ENCODE data around the gene FBXW11. TPM values are rescaled to one million over a fixed set of nuclear protein-coding genes. Genes with fewer than 3 reads are reported as not detected.

Gene FBXW11
- total RNA-seq, 2 donors from 2014 or later, result 25.9 to 35.5 TPM

- intact Hi-C loops (cut with DNase I), result no loop called here
- Histone ChIP-seq H3K27me3 (no peaks in the 10 kb centered on the region), H3K9ac (ENCODE audit: low read depth in 2 of 2, low read length in 2 of 2) (no peak overlapping the region), H3K4me3 (no peak overlapping the region), H3K27ac (no peak overlapping the region), H3K36me3 (no peaks in the 10 kb centered on the region), H3K4me1 (no peaks in the 10 kb centered on the region), H3K9me3 (no peaks in the 10 kb centered on the region)
- no peak for DNase-seq
- TF ChIP-seq CTCF (IDR thresholded peaks at IDR 0.05), result no peak
Observed at GRCh38 chr5:171986772-171987171, 19.7 kb downstream of the FBXW11 start.

- H3K4me3 ChIP-seq, result no peak overlapping the region
- no peak overlapping the region for H3K27ac ChIP-seq
- H3K36me3 ChIP-seq, result no peaks in the 10 kb centered on the region
- H3K4me1 ChIP-seq, result no peaks in the 10 kb centered on the region
- no peaks in the 10 kb centered on the region for H3K9me3 ChIP-seq
- TF ChIP-seq CTCF (IDR thresholded peaks at IDR 0.05), result no peak
- no peaks in the 10 kb centered on the region for H3K27me3 ChIP-seq
- DNase-seq, result no peak
- H3K9ac ChIP-seq (ENCODE audit: low read depth in 2 of 2, low read length in 2 of 2), result no peak overlapping the region
- intact Hi-C loops (cut with DNase I), result no loop called here
Observed at GRCh38 chr5:171984748-171985419, 21.6 kb downstream of the FBXW11 start.

GRCh38 chr5:171981847-171982246, 24.6 kb downstream of the FBXW11 start:
- no peaks in the 10 kb centered on the region for H3K36me3 ChIP-seq

GRCh38 chr5:171980792-171981191, 25.6 kb downstream of the FBXW11 start:
- no peak for DNase-seq
- no peak overlapping the region for H3K4me3 ChIP-seq
- no peak overlapping the region for H3K27ac ChIP-seq
- no peaks in the 10 kb centered on the region for H3K36me3 ChIP-seq
- no peak for TF ChIP-seq CTCF (IDR thresholded peaks at IDR 0.05)
- H3K4me1 ChIP-seq, result no peaks in the 10 kb centered on the region
- H3K27me3 ChIP-seq, result no peaks in the 10 kb centered on the region
- H3K9me3 ChIP-seq, result no peaks in the 10 kb centered on the region
- intact Hi-C loops (cut with DNase I), result no loop called here
- H3K9ac ChIP-seq (ENCODE audit: low read depth in 2 of 2, low read length in 2 of 2), result no peak overlapping the region

More at GRCh38 chr5:171981847-171982246, 24.6 kb downstream of the FBXW11 start:
- no peaks in the 10 kb centered on the region for H3K4me1 ChIP-seq
- intact Hi-C loops (cut with DNase I), result no loop called here
- H3K27ac ChIP-seq, result no peak overlapping the region
- H3K4me3 ChIP-seq, result no peak overlapping the region
- TF ChIP-seq CTCF (IDR thresholded peaks at IDR 0.05), result no peak
- H3K9ac ChIP-seq (ENCODE audit: low read depth in 2 of 2, low read length in 2 of 2), result no peak overlapping the region
- no peaks in the 10 kb centered on the region for H3K27me3 ChIP-seq
- H3K9me3 ChIP-seq, result no peaks in the 10 kb centered on the region
- no peak for DNase-seq

GRCh38 chr5:171979606-171980005, 26.8 kb downstream of the FBXW11 start:
- no peaks in the 10 kb centered on the region for H3K9me3 ChIP-seq
- no peak for TF ChIP-seq CTCF (IDR thresholded peaks at IDR 0.05)
- no peak overlapping the region for H3K4me3 ChIP-seq
- H3K4me1 ChIP-seq, result no peaks in the 10 kb centered on the region
- H3K27me3 ChIP-seq, result no peaks in the 10 kb centered on the region
- intact Hi-C loops (cut with DNase I), result no loop called here
- no peaks in the 10 kb centered on the region for H3K36me3 ChIP-seq
- H3K27ac ChIP-seq, result no peak overlapping the region
- no peak overlapping the region for H3K9ac ChIP-seq (ENCODE audit: low read depth in 2 of 2, low read length in 2 of 2)
- no peak for DNase-seq

All from colonic mucosa (tissue), 4 donors.